ENCODE measurements around the gene LAMP5.

LAMP5 gene

GRCh38 chr20:9498322-9498721 lies 16.1 kb upstream of the LAMP5 start:
- no peak for TF ChIP-seq CTCF (conservative IDR thresholded peaks at IDR 0.05; ENCODE audit: low read length)
- H3K4me3 ChIP-seq (ENCODE audit: low read length) = no peak overlapping the region
- peak; percentile 13 for DNase-seq (ENCODE audit: low read depth)

DNA sequence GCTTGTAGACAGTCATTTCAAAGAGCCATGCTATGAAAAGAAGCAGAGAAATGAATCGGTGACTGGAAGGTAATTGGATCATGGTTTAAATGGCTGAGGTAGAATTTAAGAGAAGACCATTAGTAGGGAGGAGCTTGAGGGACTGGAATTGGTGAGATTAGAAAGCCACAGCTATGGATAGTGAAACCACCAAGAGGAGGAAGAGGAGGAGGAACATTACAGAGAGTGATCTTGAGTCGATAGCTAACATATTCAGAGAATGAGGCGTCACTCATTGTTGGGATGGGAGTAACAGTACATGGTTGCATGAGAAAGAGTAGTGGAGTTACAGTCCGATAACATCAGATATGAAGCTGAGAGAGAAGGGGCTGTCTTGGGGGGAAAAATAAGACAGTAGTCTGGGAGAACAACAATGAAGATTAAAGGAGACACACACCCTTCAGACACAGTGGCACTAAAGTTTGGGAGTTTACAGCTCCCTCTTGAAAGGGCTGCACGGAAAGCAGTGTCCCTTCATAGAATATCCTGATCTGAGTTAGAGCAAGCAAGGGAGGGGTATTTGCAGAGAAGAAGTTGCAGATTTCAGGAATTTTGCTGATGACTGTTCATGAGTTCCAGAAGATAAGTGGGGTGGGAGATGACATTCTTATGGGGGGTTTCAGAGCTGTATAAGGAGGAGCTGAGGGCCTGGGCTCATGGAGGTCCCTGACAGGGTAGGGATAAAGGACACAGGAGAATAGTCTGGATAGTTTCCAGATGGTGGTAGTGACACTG lies 15.1 kb upstream of the LAMP5 start:
- DNase-seq (ENCODE audit: low read depth) = no peak
- no peak for TF ChIP-seq CTCF (conservative IDR thresholded peaks at IDR 0.05; ENCODE audit: low read length)
- no peak overlapping the region for H3K4me3 ChIP-seq (ENCODE audit: low read length)

DNA sequence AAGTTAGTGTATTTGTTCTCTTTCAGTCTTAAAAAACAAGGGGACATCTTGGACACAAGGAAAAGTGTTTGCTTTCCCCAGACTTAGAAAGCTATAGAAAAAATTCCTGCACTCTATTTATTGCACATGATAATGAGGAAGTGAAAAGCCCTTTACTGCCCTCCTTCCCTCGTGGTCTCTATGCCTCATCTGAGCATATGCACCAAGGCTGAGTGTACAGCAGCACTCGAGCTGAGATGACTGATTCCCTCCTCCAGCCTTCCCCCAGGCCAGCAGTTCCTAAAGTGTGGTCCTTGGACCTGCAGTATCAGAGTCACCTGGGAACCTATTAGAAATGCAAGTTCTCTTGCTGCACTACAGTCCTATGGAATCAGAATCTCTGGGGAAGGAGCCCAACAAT lies 14.3 kb upstream of the LAMP5 start:
- TF ChIP-seq CTCF (conservative IDR thresholded peaks at IDR 0.05; ENCODE audit: low read length) = no peak
- no peak for DNase-seq (ENCODE audit: low read depth)
- no peak overlapping the region for H3K4me3 ChIP-seq (ENCODE audit: low read length)

DNA sequence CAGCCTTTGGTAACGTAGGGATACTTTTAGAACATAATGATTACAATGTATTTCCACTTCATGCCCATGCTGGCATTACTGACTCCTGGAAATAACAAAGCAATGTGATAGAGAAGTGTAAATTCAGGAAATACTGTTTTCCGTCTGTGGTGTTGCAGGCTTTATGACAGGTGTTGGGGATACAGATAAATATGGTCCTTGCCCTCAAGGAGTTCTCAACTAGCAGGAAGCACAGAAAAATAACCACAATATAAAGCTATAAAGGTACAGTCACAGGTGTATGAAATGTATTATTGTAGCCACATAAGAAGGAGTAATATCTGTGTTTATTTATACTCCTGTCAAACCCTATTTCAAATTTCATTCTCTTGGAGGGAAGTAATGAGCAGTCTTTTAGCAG lies 12.9 kb upstream of the LAMP5 start:
- no peak overlapping the region for H3K4me3 ChIP-seq (ENCODE audit: low read length)
- no peak for DNase-seq (ENCODE audit: low read depth)
- TF ChIP-seq CTCF (conservative IDR thresholded peaks at IDR 0.05; ENCODE audit: low read length) = no peak

DNA sequence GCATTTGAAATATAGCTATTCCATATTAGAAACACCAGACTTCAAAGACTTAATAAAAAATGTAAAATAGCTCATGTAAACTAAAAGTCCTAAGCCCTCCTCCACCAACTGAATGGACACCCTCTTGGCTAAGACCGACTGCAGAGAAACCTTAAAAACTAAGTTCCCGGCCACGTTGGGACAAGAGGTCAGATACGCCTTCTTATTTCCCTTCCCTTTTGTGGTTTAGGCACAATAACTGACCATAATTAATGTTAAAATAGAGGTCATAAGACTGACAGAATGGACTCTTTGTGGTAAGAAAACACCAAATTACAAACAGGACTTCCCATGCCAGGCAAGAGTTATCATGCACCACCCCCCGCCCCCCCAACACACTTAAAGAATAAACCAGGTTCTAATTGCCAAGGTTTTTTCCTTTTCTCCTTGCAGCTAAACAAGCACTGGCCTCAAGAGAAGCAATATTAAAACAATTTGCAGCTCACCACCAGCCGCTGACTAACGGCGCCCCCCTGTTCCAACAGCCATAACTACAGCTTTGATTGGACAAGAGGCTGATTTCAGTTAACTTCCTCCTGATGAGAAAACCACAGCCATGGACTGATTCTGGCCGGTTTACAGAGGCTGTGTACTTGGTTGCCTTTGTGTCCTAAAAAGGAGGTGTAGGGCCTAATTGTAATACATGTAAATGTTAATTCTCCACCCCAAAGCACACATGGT lies 10.7 kb upstream of the LAMP5 start:
- H3K4me3 ChIP-seq (ENCODE audit: low read length) = no peak overlapping the region
- peak; percentile 64 for DNase-seq (ENCODE audit: low read depth)
- peak; percentile 31; the same call in 1 of the 2 replicates for TF ChIP-seq CTCF (conservative IDR thresholded peaks at IDR 0.05; ENCODE audit: low read length)

- no peak for TF ChIP-seq CTCF (conservative IDR thresholded peaks at IDR 0.05; ENCODE audit: low read length)
- no peak overlapping the region for H3K4me3 ChIP-seq (ENCODE audit: low read length)
- no peak for DNase-seq (ENCODE audit: low read depth)
Observed at GRCh38 chr20:9506280-9506821, 8.0 kb upstream of the LAMP5 start.
